ENCODE measurements around the gene PLB1.
A peak's percentile ranks its signal among the peaks of the same experiment; 100 is the strongest.

The PLB1 gene

GRCh38 chr2:28593160-28593755, 97.4 kb downstream of the PLB1 start:
- DNase-seq: no peak

DNA sequence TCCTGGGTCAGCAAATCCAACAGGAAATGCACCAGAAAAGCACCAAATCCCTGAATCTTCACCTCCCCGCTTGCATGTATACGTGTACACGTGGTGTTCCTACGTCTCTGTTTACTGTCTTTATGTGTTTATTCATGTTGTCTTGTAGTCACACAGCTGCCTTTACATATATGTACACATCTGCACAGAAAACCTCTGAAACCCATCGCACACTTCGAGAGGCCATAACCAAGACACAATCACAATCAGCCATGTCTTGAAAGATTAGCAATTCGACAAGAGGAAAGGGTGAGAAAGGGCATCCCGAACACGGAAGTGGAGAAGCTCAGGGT, 98.1 kb downstream of the PLB1 start:
- no peak for DNase-seq

DNA sequence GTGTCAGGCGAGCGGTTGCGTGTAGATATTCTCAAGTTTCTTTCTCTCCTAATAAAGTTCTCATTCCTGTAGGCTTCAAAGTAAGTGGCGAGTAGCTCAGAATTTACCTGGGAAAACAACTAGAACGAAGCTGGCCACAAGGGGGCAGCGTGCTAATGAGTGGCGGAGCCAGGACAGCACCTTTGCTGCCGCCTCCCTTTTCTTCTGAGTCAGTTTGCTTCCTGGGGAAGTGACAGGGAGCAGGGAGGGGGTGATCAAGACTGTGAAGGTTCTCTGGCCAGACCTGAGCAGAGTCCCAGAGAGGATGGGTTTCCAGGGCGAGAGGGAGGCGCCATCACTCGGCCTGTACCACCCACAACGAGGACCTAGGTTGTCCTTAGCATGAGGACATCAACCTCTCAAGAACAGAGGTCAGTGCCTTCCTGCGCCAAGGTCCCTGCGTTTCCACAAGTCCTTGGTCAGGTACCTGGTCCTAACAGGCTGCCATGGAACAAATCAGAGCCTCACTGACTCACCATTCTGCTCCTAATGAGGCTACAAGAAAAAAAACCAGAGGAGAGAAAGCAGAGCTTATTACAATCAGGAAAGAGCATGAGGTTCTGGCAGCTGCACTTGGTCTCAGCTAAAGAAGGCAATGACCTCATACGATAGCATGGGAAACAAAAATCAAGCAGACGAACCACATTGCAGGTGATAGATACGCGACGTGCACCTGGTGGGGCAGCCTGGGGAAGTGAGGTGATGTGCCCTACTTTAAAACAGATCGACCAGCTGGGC, 98.7 kb downstream of the PLB1 start:
- peak; percentile 80 for DNase-seq

DNA sequence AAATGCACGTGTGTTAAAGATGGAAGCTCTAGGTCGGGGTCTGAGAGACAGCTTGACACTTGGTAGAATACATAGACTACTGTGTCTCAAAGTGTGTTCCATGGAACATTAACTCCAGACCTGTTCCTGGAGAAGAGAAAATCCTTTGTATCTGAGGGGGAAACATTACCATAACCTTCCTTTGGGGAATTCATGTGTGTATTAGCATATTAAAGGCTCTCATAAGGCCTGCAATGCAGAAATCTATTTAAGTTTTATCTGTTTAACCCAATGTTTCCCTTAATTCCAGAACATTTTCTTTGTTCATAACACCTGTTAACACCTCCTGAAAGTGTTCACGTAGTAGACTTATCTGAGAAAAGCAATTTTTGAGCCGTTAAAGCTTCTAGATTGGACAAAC, 99.5 kb downstream of the PLB1 start:
- no peak for DNase-seq

- DNase-seq: no peak
Observed at GRCh38 chr2:28598484-28598883, 102.6 kb downstream of the PLB1 start.

DNA sequence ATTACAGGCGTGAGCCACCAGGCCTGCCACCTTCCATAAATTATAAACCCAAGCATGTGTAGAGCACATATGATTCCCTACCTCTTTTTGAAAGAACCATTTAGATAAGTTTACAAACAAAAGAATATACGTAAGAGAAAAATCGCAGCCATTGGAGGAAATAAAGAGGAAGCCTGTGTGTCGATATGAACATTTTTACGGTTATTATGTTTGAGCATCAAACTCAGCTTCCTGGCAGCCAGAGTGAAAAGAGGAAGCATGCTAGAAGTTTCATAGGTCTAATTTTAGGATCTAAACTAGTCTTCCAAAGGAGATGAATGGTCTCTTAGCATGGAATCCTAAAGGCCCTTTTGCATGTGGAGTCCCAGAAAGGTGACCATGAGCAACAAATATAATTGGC, 104.3 kb downstream of the PLB1 start:
- DNase-seq: peak; percentile 71

GRCh38 chr2:28601616-28602015, 105.8 kb downstream of the PLB1 start:
- DNase-seq: peak; percentile 36

DNA sequence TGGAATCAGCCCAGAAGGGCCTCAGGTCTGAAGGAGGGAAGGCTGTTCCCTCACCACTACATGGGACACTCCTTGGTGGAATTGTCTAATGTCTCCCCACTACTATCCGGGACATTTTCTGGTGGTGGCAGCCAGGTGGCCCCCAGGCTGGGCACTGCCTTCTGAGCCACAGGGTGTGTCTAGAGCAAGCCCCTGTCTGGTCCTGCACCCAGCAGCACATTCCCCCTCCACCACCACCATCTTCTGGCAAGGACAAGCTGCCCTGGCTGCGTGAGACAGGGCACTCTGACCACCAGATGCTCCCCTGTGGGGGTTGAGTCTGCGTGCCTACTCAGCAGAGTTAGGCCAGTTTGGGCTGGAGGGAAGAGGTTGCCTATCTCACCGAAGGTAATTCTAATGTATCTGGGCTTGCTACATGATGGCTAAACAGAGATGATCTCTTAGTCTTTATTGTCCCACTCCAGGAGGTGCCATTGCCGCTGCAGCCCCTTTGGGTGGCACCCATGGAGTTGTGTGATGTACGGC, 106.3 kb downstream of the PLB1 start:
- DNase-seq: no peak

- DNase-seq: peak; percentile 59
Observed at GRCh38 chr2:28602751-28603639, 107.1 kb downstream of the PLB1 start.

- DNase-seq: no peak
Observed at GRCh38 chr2:28603821-28604220, 108.0 kb downstream of the PLB1 start.

DNA sequence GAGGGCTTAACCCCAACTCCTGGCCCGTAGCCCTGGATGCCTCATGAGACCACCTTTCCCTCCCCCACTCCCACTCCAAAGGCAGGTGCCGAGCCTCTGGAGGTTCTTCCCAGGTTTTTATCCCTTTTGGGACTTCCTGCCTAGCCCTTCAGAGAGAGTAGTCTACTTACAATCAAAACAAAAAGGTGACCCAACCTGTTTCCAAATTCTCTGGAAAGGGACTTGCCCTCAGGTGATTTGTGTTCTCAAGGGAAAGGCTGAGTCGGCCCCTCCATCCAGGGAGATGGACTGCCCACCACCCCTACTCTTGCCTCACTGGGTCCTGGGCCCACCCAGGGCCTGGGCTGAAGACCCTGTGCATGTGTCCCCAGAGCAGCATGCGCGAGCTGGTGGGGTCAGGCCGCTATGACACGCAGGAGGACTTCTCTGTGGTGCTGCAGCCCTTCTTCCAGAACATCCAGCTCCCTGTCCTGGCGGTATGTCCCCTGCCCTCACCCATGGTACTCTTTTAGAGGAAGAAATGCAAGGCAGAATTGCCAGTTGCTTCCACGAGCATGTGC, 108.5 kb downstream of the PLB1 start:
- no peak for DNase-seq

- peak; percentile 55 for DNase-seq
Observed at GRCh38 chr2:28606986-28607441, 111.2 kb downstream of the PLB1 start.

- DNase-seq: no peak
Observed at GRCh38 chr2:28607730-28608499, 112.1 kb downstream of the PLB1 start.

GRCh38 chr2:28608500-28609424, 112.9 kb downstream of the PLB1 start:
- no peak for DNase-seq

- no peak for DNase-seq
Observed at GRCh38 chr2:28610583-28611201, 114.8 kb downstream of the PLB1 start.

- no peak for DNase-seq
Observed at GRCh38 chr2:28612131-28612812, 116.4 kb downstream of the PLB1 start.

DNA sequence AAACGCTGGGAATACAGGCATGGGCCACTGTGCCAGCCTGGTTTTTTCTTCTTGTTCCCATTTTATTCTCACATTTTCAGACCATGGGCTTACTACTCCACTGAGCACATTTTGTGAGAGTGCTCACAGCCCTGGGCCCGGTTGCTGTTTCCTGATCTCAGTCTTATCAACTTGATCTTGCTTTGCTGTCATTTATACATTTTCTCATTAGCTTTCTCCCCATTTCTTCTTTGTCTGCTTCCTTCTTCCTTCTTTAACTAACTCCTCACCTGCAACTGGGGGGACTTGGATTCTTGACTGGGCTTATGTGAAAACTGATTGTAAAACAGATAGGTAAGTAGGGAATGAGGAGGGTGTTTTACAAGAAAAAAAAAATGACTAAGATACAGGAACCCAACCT, 117.3 kb downstream of the PLB1 start:
- no peak for DNase-seq

- DNase-seq: no peak
Observed at GRCh38 chr2:28613633-28614501, 118.0 kb downstream of the PLB1 start.

DNA sequence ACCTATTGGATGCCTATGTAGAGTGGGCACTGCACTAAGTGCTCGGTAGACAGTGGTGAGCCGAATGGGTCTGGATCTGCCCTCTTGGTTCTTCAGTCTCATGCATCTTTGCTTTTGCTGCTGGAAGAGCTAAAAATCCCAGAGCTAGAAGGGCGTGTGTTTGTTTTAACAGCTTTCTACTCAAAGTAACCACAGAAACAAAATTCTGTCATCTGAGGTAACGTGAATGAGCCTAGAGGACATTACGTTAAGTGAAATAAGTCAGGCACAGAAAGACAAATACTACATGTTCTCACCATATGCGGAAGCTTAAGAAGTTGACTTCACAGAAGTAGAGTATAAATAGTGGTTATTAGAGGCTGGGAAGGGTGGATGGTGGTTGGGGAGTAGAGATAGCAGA, 119.8 kb downstream of the PLB1 start:
- no peak for DNase-seq

Measured in GDM1 (cell line).